GM12878 (cell line): ENCODE results near the gene SLC39A1. TPM values are rescaled to one million over a fixed set of nuclear protein-coding genes. Genes with fewer than 3 reads are reported as not detected.
A peak's percentile ranks its signal among the peaks of the same experiment; 100 is the strongest.

ENCODE experiments used
- BACH1 ChIP-seq: fragments of 450-650 bp; IDR thresholded peaks from 2 replicates; pipeline ENCODE4 v1.6.1; 2017; ENCODE audit warnings: mild to moderate bottlenecking, borderline replicate concordance
- BCL3 ChIP-seq: IDR thresholded peaks from 2 replicates; pipeline ENCODE4 v1.6.1; 2011; ENCODE audit warnings: borderline replicate concordance, low read depth, mild to moderate bottlenecking, moderate library complexity, low read length; ENCODE audit not compliant: insufficient read depth, poor library complexity, severe bottlenecking
- CEBPZ ChIP-seq: fragments of 150-350 bp; IDR thresholded peaks from 2 replicates; pipeline ENCODE4 v1.6.1; 2016; ENCODE audit warnings: low read depth, low read length
- CREB1 ChIP-seq: IDR thresholded peaks from 2 replicates; pipeline ENCODE4 v1.6.1; 2012; ENCODE audit warnings: low read depth, mild to moderate bottlenecking, inconsistent platforms
- CREM ChIP-seq: IDR thresholded peaks from 2 replicates; pipeline ENCODE4 v1.6.1; 2014; ENCODE audit warnings: antibody characterized with exemption, low read depth
- EED ChIP-seq: sonication (generic); IDR thresholded peaks from 2 replicates; pipeline ENCODE4 v1.6.1; 2016; ENCODE audit warnings: antibody characterized with exemption, low read depth
- EGR1 ChIP-seq, 2 experiments: IDR thresholded peaks; 1 replicate in 1 of 2; 2 replicates in 1 of 2; pipeline ENCODE4 v1.6.1; 2011 to 2012; ENCODE audit warnings: low read depth in 2 of 2, low read length in 2 of 2, borderline replicate concordance in 1 of 2, mild to moderate bottlenecking in 1 of 2, moderate library complexity in 1 of 2
- EP300 ChIP-seq, 2 experiments: fragments of 150-350 bp in 1 of 2; IDR thresholded peaks; 2 replicates each; pipeline ENCODE4 v1.6.1; 2011 to 2012; ENCODE audit warnings: low read depth in 2 of 2, low read length in 2 of 2, borderline replicate concordance in 1 of 2, improper control_type of control experiment in 1 of 2, inconsistent platforms in 1 of 2; ENCODE audit not compliant: control insufficient read depth in 1 of 2
- JUNB ChIP-seq: IDR thresholded peaks from 2 replicates; pipeline ENCODE4 v1.6.1; 2016; ENCODE audit warnings: antibody characterized with exemption, mild to moderate bottlenecking
- MEF2B ChIP-seq: fragments of 450-650 bp; IDR thresholded peaks from 2 replicates; pipeline ENCODE4 v1.6.1; 2018; ENCODE audit warnings: mild to moderate bottlenecking, moderate library complexity; ENCODE audit not compliant: partially characterized antibody, poor library complexity, severe bottlenecking
- MLLT1 ChIP-seq: fragments of 450-650 bp; IDR thresholded peaks from 2 replicates; pipeline ENCODE4 v1.6.1; 2016; ENCODE audit warnings: mild to moderate bottlenecking
- POU2F2 ChIP-seq: IDR thresholded peaks from 3 replicates; pipeline ENCODE4 v1.6.1; 2011; ENCODE audit warnings: low read depth, mild to moderate bottlenecking, low read length, borderline replicate concordance
- RELB ChIP-seq: fragments of 450-650 bp; IDR thresholded peaks from 2 replicates; pipeline ENCODE4 v1.6.1; 2017; ENCODE audit warnings: low read depth, mild to moderate bottlenecking, moderate library complexity
- RFX5 ChIP-seq: IDR thresholded peaks from 2 replicates; pipeline ENCODE4 v1.6.1; 2011; ENCODE audit warnings: low read depth, low read length, improper control_type of control experiment
- ZNF687 ChIP-seq: fragments of 450-650 bp; IDR thresholded peaks from 2 replicates; pipeline ENCODE4 v1.6.1; 2017; ENCODE audit warnings: mild to moderate bottlenecking, moderate library complexity
- ZSCAN29 ChIP-seq: fragments of 450-650 bp; IDR thresholded peaks from 2 replicates; pipeline ENCODE4 v1.6.1; 2017; ENCODE audit warnings: mild to moderate bottlenecking, moderate library complexity
- polyA plus RNA-seq, 11 experiments: library from polyadenylated mRNA; depleted of rRNA in 4 of 11; unstranded in 6 of 11; stranded (reverse) in 5 of 11; fragments of >200 nt; fragmentation: Nextera tagmentation in 4 of 11; fragmentation: Illumina TruSeq in 1 of 11; extraction: Ambion mirVana in 4 of 11; extraction: Trizol in 1 of 11; gene quantifications; 1 replicate in 1 of 11; 2 replicates in 10 of 11; pipeline versions ENCODE4 v1.2.1 to v1.2.3, GENCODE V29; 2011 to 2016; ENCODE audit warnings: inconsistent platforms in 2 of 11, missing spikeins in 2 of 11, low read depth in 1 of 11
- total RNA-seq, 4 experiments: library from RNA; depleted of rRNA in 3 of 4; stranded (reverse); fragments of >200 nt in 3 of 4; fragmentation: Illumina TruSeq in 1 of 4; extraction: Trizol in 1 of 4; gene quantifications; 2 replicates each; pipeline versions ENCODE4 v1.2.1 to v1.2.3, GENCODE V29; 2013 to 2021

The SLC39A1 gene
- total and polyA plus RNA-seq, 10 of the 15 experiments (the other 5 are each of a cell fraction or from before 2014, with no cell fraction given), result 8.8 to 98.6 (median 72.4) TPM

- no peak for TF ChIP-seq BCL3
- no peak for TF ChIP-seq ZSCAN29
- TF ChIP-seq RFX5, result no peak
- peak; percentile 18 for TF ChIP-seq MEF2B
- TF ChIP-seq EP300 (IDR thresholded peaks at IDR 0.05; ENCODE audit: borderline replicate concordance in 1 of 2, control insufficient read depth in 1 of 2, low read depth in 2 of 2, low read length in 2 of 2), result peak; percentile 18 to 59; a peak in 1 of 4 replicates
- TF ChIP-seq CREM, result peak; percentile 52; the same call in 1 of the 2 replicates
- peak; percentile 45 for TF ChIP-seq RELB
- TF ChIP-seq CEBPZ, result no peak
- no peak for TF ChIP-seq CREB1
- peak; percentile 79; the same call in 1 of the 2 replicates for TF ChIP-seq MLLT1
- TF ChIP-seq EGR1 (IDR thresholded peaks at IDR 0.05; ENCODE audit: borderline replicate concordance in 1 of 2, low read depth in 2 of 2, low read length in 2 of 2), result no peak
- 0 out of 2 replicates have a peak, but pooled peaks have one; percentile 42 for TF ChIP-seq BACH1
- no peak for TF ChIP-seq JUNB
- peak; percentile 54 for TF ChIP-seq EED
- TF ChIP-seq POU2F2, result 0 out of 3 replicates have a peak, but pooled peaks have one; percentile 8
- TF ChIP-seq ZNF687, result 0 out of 2 replicates have a peak, but pooled peaks have one; percentile 52
These were observed 5.6 kb downstream of the SLC39A1 start (continued) for GRCh38 chr1:153957744-153958110.
